ENCODE results near the gene EVI2A.

GRCh38 chr17:31355935-31356334, 34.5 kb upstream of the EVI2A start:
- TF ChIP-seq, protein P1, sequence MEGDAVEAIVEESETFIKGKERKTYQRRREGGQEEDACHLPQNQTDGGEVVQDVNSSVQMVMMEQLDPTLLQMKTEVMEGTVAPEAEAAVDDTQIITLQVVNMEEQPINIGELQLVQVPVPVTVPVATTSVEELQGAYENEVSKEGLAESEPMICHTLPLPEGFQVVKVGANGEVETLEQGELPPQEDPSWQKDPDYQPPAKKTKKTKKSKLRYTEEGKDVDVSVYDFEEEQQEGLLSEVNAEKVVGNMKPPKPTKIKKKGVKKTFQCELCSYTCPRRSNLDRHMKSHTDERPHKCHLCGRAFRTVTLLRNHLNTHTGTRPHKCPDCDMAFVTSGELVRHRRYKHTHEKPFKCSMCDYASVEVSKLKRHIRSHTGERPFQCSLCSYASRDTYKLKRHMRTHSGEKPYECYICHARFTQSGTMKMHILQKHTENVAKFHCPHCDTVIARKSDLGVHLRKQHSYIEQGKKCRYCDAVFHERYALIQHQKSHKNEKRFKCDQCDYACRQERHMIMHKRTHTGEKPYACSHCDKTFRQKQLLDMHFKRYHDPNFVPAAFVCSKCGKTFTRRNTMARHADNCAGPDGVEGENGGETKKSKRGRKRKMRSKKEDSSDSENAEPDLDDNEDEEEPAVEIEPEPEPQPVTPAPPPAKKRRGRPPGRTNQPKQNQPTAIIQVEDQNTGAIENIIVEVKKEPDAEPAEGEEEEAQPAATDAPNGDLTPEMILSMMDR (IDR thresholded peaks at IDR 0.05; ENCODE audit: insufficient read depth, low read depth, low read length) = no peak
- TF ChIP-seq EZH2 (IDR thresholded peaks at IDR 0.05; ENCODE audit: insufficient read depth, low read length) = no peak
